ENCODE data around the gene PM20D2.

DNA sequence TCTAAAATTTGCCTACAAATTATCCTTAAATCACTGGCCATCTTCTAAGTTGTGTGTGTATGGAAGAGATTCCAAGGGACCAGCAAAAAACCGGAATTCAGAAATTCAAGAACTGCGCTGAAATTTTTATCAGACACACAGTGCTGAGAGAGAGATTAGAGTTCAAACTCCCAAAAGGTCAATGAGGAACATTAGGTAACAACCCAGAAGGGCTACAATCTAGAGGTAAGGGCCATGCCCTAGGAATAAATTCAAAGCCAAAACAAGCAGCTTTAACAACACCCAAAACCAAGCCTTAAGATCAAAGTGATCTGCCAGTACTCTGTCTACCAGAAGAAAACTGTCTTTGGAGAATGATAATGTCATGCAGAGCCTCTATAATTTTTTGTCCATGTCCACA lies 45.7 kb upstream of the PM20D2 start:
- TF ChIP-seq, protein P1, sequence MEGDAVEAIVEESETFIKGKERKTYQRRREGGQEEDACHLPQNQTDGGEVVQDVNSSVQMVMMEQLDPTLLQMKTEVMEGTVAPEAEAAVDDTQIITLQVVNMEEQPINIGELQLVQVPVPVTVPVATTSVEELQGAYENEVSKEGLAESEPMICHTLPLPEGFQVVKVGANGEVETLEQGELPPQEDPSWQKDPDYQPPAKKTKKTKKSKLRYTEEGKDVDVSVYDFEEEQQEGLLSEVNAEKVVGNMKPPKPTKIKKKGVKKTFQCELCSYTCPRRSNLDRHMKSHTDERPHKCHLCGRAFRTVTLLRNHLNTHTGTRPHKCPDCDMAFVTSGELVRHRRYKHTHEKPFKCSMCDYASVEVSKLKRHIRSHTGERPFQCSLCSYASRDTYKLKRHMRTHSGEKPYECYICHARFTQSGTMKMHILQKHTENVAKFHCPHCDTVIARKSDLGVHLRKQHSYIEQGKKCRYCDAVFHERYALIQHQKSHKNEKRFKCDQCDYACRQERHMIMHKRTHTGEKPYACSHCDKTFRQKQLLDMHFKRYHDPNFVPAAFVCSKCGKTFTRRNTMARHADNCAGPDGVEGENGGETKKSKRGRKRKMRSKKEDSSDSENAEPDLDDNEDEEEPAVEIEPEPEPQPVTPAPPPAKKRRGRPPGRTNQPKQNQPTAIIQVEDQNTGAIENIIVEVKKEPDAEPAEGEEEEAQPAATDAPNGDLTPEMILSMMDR (CRISPR knock-in tag; IDR thresholded peaks at IDR 0.05), result no peak
- no peak for TF ChIP-seq ZNF878 (CRISPR knock-in tag; IDR thresholded peaks at IDR 0.05)
- TF ChIP-seq, protein P2, sequence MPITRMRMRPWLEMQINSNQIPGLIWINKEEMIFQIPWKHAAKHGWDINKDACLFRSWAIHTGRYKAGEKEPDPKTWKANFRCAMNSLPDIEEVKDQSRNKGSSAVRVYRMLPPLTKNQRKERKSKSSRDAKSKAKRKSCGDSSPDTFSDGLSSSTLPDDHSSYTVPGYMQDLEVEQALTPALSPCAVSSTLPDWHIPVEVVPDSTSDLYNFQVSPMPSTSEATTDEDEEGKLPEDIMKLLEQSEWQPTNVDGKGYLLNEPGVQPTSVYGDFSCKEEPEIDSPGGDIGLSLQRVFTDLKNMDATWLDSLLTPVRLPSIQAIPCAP (CRISPR knock-in tag; IDR thresholded peaks at IDR 0.05; ENCODE audit: low read depth), result no peak
- no peak for TF ChIP-seq PHB2 (IDR thresholded peaks at IDR 0.05; ENCODE audit: partially characterized antibody)
- no peak for TF ChIP-seq ZNF431 (CRISPR knock-in tag; IDR thresholded peaks at IDR 0.05; ENCODE audit: borderline replicate concordance, low read depth)
- no peak for TF ChIP-seq ZNF24 (IDR thresholded peaks at IDR 0.05)
- no peak for TF ChIP-seq ARHGAP35 (CRISPR knock-in tag; IDR thresholded peaks at IDR 0.05; ENCODE audit: borderline replicate concordance)
- no peak for TF ChIP-seq ZBTB21 (CRISPR knock-in tag; IDR thresholded peaks at IDR 0.05)
- no peak for TF ChIP-seq SYNCRIP (IDR thresholded peaks at IDR 0.05; ENCODE audit: insufficient read depth, low read depth, low read length)
- TF ChIP-seq, protein P3, sequence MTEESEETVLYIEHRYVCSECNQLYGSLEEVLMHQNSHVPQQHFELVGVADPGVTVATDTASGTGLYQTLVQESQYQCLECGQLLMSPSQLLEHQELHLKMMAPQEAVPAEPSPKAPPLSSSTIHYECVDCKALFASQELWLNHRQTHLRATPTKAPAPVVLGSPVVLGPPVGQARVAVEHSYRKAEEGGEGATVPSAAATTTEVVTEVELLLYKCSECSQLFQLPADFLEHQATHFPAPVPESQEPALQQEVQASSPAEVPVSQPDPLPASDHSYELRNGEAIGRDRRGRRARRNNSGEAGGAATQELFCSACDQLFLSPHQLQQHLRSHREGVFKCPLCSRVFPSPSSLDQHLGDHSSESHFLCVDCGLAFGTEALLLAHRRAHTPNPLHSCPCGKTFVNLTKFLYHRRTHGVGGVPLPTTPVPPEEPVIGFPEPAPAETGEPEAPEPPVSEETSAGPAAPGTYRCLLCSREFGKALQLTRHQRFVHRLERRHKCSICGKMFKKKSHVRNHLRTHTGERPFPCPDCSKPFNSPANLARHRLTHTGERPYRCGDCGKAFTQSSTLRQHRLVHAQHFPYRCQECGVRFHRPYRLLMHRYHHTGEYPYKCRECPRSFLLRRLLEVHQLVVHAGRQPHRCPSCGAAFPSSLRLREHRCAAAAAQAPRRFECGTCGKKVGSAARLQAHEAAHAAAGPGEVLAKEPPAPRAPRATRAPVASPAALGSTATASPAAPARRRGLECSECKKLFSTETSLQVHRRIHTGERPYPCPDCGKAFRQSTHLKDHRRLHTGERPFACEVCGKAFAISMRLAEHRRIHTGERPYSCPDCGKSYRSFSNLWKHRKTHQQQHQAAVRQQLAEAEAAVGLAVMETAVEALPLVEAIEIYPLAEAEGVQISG (CRISPR knock-in tag; IDR thresholded peaks at IDR 0.05), result no peak
- TF ChIP-seq SPEN (CRISPR knock-in tag; IDR thresholded peaks at IDR 0.05; ENCODE audit: low read depth), result no peak
- TF ChIP-seq, protein P4, sequence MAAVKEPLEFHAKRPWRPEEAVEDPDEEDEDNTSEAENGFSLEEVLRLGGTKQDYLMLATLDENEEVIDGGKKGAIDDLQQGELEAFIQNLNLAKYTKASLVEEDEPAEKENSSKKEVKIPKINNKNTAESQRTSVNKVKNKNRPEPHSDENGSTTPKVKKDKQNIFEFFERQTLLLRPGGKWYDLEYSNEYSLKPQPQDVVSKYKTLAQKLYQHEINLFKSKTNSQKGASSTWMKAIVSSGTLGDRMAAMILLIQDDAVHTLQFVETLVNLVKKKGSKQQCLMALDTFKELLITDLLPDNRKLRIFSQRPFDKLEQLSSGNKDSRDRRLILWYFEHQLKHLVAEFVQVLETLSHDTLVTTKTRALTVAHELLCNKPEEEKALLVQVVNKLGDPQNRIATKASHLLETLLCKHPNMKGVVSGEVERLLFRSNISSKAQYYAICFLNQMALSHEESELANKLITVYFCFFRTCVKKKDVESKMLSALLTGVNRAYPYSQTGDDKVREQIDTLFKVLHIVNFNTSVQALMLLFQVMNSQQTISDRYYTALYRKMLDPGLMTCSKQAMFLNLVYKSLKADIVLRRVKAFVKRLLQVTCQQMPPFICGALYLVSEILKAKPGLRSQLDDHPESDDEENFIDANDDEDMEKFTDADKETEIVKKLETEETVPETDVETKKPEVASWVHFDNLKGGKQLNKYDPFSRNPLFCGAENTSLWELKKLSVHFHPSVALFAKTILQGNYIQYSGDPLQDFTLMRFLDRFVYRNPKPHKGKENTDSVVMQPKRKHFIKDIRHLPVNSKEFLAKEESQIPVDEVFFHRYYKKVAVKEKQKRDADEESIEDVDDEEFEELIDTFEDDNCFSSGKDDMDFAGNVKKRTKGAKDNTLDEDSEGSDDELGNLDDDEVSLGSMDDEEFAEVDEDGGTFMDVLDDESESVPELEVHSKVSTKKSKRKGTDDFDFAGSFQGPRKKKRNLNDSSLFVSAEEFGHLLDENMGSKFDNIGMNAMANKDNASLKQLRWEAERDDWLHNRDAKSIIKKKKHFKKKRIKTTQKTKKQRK (IDR thresholded peaks at IDR 0.05; ENCODE audit: low read length), result no peak
- no peak for TF ChIP-seq GATAD2A (CRISPR knock-in tag; IDR thresholded peaks at IDR 0.05)
- TF ChIP-seq, protein P5, sequence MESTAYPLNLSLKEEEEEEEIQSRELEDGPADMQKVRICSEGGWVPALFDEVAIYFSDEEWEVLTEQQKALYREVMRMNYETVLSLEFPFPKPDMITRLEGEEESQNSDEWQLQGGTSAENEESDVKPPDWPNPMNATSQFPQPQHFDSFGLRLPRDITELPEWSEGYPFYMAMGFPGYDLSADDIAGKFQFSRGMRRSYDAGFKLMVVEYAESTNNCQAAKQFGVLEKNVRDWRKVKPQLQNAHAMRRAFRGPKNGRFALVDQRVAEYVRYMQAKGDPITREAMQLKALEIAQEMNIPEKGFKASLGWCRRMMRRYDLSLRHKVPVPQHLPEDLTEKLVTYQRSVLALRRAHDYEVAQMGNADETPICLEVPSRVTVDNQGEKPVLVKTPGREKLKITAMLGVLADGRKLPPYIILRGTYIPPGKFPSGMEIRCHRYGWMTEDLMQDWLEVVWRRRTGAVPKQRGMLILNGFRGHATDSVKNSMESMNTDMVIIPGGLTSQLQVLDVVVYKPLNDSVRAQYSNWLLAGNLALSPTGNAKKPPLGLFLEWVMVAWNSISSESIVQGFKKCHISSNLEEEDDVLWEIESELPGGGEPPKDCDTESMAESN (CRISPR knock-in tag; conservative IDR thresholded peaks at IDR 0.05), result no peak

All from HepG2 (cell line).